IMR-90 (cell line): ENCODE data around the gene PRPS1L1.

Source experiments
- POLR2A ChIP-seq: IDR thresholded peaks from 2 replicates; pipeline ENCODE4 v1.6.1; 2012; ENCODE audit warnings: mild to moderate bottlenecking, low read depth, low read length
- TF ChIP-seq, protein P1 (sequence below): conservative IDR thresholded peaks from 2 replicates; pipeline ENCODE4 v1.5.1; 2012; ENCODE audit warnings: mild to moderate bottlenecking, low read depth, low read length, improper control_type of control experiment

DNA sequence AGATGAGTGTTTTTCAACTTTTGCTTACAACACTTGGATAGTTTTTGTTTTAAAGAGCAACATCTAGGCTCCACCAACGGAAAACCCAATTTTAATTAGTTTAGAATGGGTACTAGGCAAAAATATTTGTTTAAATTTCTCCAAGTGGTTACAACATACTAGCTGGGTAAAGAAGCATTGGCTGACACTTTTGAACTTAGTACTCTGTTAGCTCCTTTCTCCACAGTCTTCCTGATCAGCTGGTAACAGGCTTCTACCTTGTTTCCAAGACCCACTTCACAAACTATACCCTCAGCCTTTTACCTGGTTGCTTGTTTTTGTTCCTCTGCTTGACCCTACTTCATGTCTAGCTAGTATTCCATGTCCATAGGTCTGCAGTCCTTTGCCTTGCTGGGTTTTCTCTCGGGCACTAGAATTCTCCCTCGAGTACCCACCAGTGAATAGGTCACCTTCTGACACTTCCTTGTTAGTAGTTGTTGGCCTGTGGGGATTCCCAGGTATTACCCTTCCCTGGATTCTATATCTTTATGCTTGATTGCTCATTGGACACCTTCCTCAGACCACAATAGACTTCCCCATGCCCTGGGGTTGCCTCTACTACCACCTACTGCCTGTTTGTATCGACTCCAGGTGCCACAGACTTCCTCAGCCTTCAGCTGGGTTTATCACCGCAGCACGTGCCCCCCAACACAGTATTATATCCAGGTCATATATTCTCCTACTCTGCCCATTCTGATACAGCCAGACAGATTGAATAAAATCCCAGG lies 42.0 kb downstream of the PRPS1L1 start:
- TF ChIP-seq, protein P1, sequence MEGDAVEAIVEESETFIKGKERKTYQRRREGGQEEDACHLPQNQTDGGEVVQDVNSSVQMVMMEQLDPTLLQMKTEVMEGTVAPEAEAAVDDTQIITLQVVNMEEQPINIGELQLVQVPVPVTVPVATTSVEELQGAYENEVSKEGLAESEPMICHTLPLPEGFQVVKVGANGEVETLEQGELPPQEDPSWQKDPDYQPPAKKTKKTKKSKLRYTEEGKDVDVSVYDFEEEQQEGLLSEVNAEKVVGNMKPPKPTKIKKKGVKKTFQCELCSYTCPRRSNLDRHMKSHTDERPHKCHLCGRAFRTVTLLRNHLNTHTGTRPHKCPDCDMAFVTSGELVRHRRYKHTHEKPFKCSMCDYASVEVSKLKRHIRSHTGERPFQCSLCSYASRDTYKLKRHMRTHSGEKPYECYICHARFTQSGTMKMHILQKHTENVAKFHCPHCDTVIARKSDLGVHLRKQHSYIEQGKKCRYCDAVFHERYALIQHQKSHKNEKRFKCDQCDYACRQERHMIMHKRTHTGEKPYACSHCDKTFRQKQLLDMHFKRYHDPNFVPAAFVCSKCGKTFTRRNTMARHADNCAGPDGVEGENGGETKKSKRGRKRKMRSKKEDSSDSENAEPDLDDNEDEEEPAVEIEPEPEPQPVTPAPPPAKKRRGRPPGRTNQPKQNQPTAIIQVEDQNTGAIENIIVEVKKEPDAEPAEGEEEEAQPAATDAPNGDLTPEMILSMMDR = no peak
- no peak for TF ChIP-seq POLR2A
